ENCODE measurements around the gene OPCML. TPM values are rescaled to one million over a fixed set of nuclear protein-coding genes. Genes with fewer than 3 reads are reported as not detected.

OPCML gene
- total RNA-seq, 1 donor, result not detected

GRCh38 chr11:133318221-133318620, 214.1 kb downstream of the OPCML start:
- TF ChIP-seq CTCF (IDR thresholded peaks at IDR 0.05; ENCODE audit: insufficient read depth, low read depth, low read length), result no peak
- no peak overlapping the region for H3K4me3 ChIP-seq (ENCODE audit: low read depth, low read length)
- no peak for DNase-seq (ENCODE audit: low read depth)

GRCh38 chr11:133311230-133311629, 221.1 kb downstream of the OPCML start:
- no peak for DNase-seq (ENCODE audit: low read depth)
- H3K4me3 ChIP-seq (ENCODE audit: low read depth, low read length), result no peak overlapping the region
- no peak for TF ChIP-seq CTCF (IDR thresholded peaks at IDR 0.05; ENCODE audit: insufficient read depth, low read depth, low read length)

GRCh38 chr11:133306019-133306418, 226.3 kb downstream of the OPCML start:
- no peak overlapping the region for H3K4me3 ChIP-seq (ENCODE audit: low read depth, low read length)
- TF ChIP-seq CTCF (IDR thresholded peaks at IDR 0.05; ENCODE audit: insufficient read depth, low read depth, low read length), result no peak
- DNase-seq (ENCODE audit: low read depth), result no peak

GRCh38 chr11:133305208-133305956, 226.9 kb downstream of the OPCML start:
- H3K4me3 ChIP-seq (ENCODE audit: low read depth, low read length), result no peak overlapping the region
- no peak for DNase-seq (ENCODE audit: low read depth)
- no peak for TF ChIP-seq CTCF (IDR thresholded peaks at IDR 0.05; ENCODE audit: insufficient read depth, low read depth, low read length)

GRCh38 chr11:133303262-133303661, 229.0 kb downstream of the OPCML start:
- no peak overlapping the region for H3K4me3 ChIP-seq (ENCODE audit: low read depth, low read length)
- no peak for TF ChIP-seq CTCF (IDR thresholded peaks at IDR 0.05; ENCODE audit: insufficient read depth, low read depth, low read length)
- DNase-seq (ENCODE audit: low read depth), result no peak

- TF ChIP-seq CTCF (IDR thresholded peaks at IDR 0.05; ENCODE audit: insufficient read depth, low read depth, low read length), result no peak
- H3K4me3 ChIP-seq (ENCODE audit: low read depth, low read length), result no peak overlapping the region
- DNase-seq (ENCODE audit: low read depth), result no peak
Observed at GRCh38 chr11:133302056-133302455, 230.2 kb downstream of the OPCML start.

- H3K4me3 ChIP-seq (ENCODE audit: low read depth, low read length), result no peak overlapping the region
- DNase-seq (ENCODE audit: low read depth), result no peak
- TF ChIP-seq CTCF (IDR thresholded peaks at IDR 0.05; ENCODE audit: insufficient read depth, low read depth, low read length), result no peak
Observed at GRCh38 chr11:133300666-133301065, 231.6 kb downstream of the OPCML start.
